HCT116 (cell line): Measurements from ENCODE around the gene CBR4. TPM values are rescaled to one million over a fixed set of nuclear protein-coding genes. Genes with fewer than 3 reads are reported as not detected.

Experiments
- ATAC-seq: fragments of 200-7000 bp; cut with Tn5 transposase; 2 replicates; pipeline ENCODE4 v1.9.1; 2020; ENCODE audit warnings: mild to moderate bottlenecking, moderate library complexity
- BruUV-seq: library from RNA; stranded (reverse); fragments of 400-500 nt; replicated peaks from 2 replicates; lab custom pipeline; 2021; lab: Mats Ljungman, UMichigan
- CTCF ChIA-PET: fragments of 300-600 bp; sonication (Branson Sonifier 250); formaldehyde crosslinking; loops from one replicate; lab custom pipeline; 2021; ENCODE audit warnings: antibody characterized with exemption; lab: Charles Lee
- POLR2A ChIA-PET: fragments of 300-600, 350-600 bp; sonication (Branson Sonifier 250); formaldehyde crosslinking; loops from one replicate; lab custom pipeline; 2021; ENCODE audit warnings: antibody characterized with exemption; lab: Charles Lee
- RAD21 ChIA-PET, 2 experiments: fragments of 300-600 bp; sonication (Branson Sonifier 250); formaldehyde crosslinking; loops; one replicate each; lab custom pipeline; 2023; ENCODE audit warnings: low total read pairs in 2 of 2; ENCODE audit not compliant: uncharacterized antibody in 2 of 2, unreplicated experiment in 2 of 2, low non-redundant PET in 1 of 2; lab: Charles Lee
- DNase-seq: peaks from one replicate; pipeline ENCODE4 v3.0.0-alpha.2; 2010; ENCODE audit warnings: low read depth, low spot score
- H2AFZ ChIP-seq: fragments of 200-600 bp; shearing (Covaris generic), sonication (generic); 2 replicates; pipeline ENCODE4 v1.6.1; 2017; ENCODE audit warnings: low read depth, mixed run types, mixed read lengths, antibody characterized with exemption, low read length; ENCODE audit not compliant: poor library complexity, severe bottlenecking
- H3K27ac ChIP-seq: 2 replicates; pipeline ENCODE4 v1.5.1; 2012; ENCODE audit warnings: low read depth, low read length
- H3K27me3 ChIP-seq: fragments of 200-600 bp; sonication (generic); 2 replicates; pipeline ENCODE4 v1.6.1; 2016; ENCODE audit warnings: mixed run types, low read length, mixed read lengths; ENCODE audit not compliant: insufficient read depth
- H3K36me3 ChIP-seq, 2 experiments: fragments of 200-500 bp in 1 of 2; fragments of 200-600 bp in 1 of 2; sonication (Bioruptor generic) in 1 of 2; sonication (generic) in 1 of 2; 2 replicates each; pipeline versions ENCODE4 v1.5.1 to v1.6.1; 2014 to 2016; ENCODE audit warnings: low read length in 2 of 2, inconsistent platforms in 1 of 2, mixed read lengths in 1 of 2, mixed run types in 1 of 2; ENCODE audit not compliant: insufficient read depth in 2 of 2, control insufficient read depth in 1 of 2
- H3K4me1 ChIP-seq, 2 experiments: fragments of 200-600 bp in 1 of 2; sonication (generic) in 1 of 2; 2 replicates each; pipeline versions ENCODE4 v1.5.1 to v1.6.1; 2012 to 2017; ENCODE audit warnings: low read length in 2 of 2, inconsistent platforms in 1 of 2, mild to moderate bottlenecking in 1 of 2, mixed read lengths in 1 of 2, mixed run types in 1 of 2, moderate library complexity in 1 of 2; ENCODE audit not compliant: insufficient read depth in 2 of 2, control insufficient read depth in 1 of 2
- H3K4me2 ChIP-seq: fragments of 200-600 bp; sonication (generic); 2 replicates; pipeline ENCODE4 v1.6.1; 2017; ENCODE audit warnings: mixed run types, low read length, mixed read lengths
- H3K4me3 ChIP-seq, 2 experiments: fragments of 200-600 bp in 1 of 2; sonication (generic) in 1 of 2; replicated peaks in 1 of 2; 2 replicates each; pipeline ENCODE4 v1.5.1; 2011 to 2016; ENCODE audit warnings: low read length in 2 of 2, control low read depth in 1 of 2, low read depth in 1 of 2, mild to moderate bottlenecking in 1 of 2, mixed read lengths in 1 of 2, mixed run types in 1 of 2
- H3K79me2 ChIP-seq: fragments of 200-600 bp; sonication (generic); 2 replicates; pipeline ENCODE4 v1.6.1; 2017; ENCODE audit warnings: mild to moderate bottlenecking, mixed run types, low read length, moderate library complexity, mixed read lengths; ENCODE audit not compliant: insufficient read depth
- H3K9ac ChIP-seq: fragments of 200-600 bp; sonication (generic); 2 replicates; pipeline ENCODE4 v1.6.1; 2016; ENCODE audit warnings: low read length, mixed read lengths
- H3K9me2 ChIP-seq: fragments of 200-600 bp; sonication (generic), shearing (Covaris generic); 2 replicates; pipeline ENCODE4 v1.6.1; 2017; ENCODE audit warnings: mixed run types, mild to moderate bottlenecking, moderate library complexity; ENCODE audit not compliant: insufficient read depth
- H3K9me3 ChIP-seq, 2 experiments: fragments of 200-500 bp in 1 of 2; fragments of 200-600 bp in 1 of 2; sonication (Bioruptor generic) in 1 of 2; sonication (generic) in 1 of 2; 2 replicates each; pipeline ENCODE4 v1.6.1; 2014 to 2017; ENCODE audit warnings: low read length in 2 of 2, mixed read lengths in 2 of 2, inconsistent platforms in 1 of 2, low read depth in 1 of 2, mild to moderate bottlenecking in 1 of 2, mixed run types in 1 of 2, moderate library complexity in 1 of 2; ENCODE audit not compliant: control insufficient read depth in 1 of 2, insufficient read depth in 1 of 2
- H4K20me1 ChIP-seq: fragments of 200-600 bp; sonication (generic), shearing (Covaris generic); 2 replicates; pipeline ENCODE4 v1.6.1; 2017; ENCODE audit warnings: mixed run types, mild to moderate bottlenecking, moderate library complexity; ENCODE audit not compliant: insufficient read depth
- EGR1 ChIP-seq: IDR thresholded peaks from 2 replicates; pipeline ENCODE4 v1.6.1; 2012; ENCODE audit warnings: low read depth
- EZH2 ChIP-seq: fragments of 200-600 bp; sonication (generic); IDR thresholded peaks from 2 replicates; pipeline ENCODE4 v1.6.1; 2017; ENCODE audit warnings: antibody characterized with exemption, mixed run types
- EZH2phosphoT487 ChIP-seq: fragments of 200-600 bp; IDR thresholded peaks from 2 replicates; pipeline ENCODE4 v1.6.1; 2018; ENCODE audit warnings: antibody characterized with exemption, borderline replicate concordance
- RAD21 ChIP-seq: IDR thresholded peaks from 2 replicates; pipeline ENCODE4 v1.6.1; 2012; ENCODE audit warnings: low read depth, mild to moderate bottlenecking
- ZNF274 ChIP-seq: fragments of 200-500 bp; sonication (Bioruptor generic); IDR thresholded peaks from 2 replicates; pipeline ENCODE4 v1.6.1; 2014; ENCODE audit warnings: mild to moderate bottlenecking, low read depth, low read length, inconsistent platforms
- intact Hi-C: fragments of 100-400 bp; cut with micrococcal nuclease; formaldehyde crosslinking; loops from 2 replicates; pipeline ENCODE4 v1.10.0; 2022
- total RNA-seq: library from RNA; stranded (reverse); gene quantifications from one replicate; pipeline ENCODE4 v1.2.1, GENCODE V29; 2021; ENCODE audit not compliant: unreplicated experiment

Gene CBR4
- total RNA-seq, 1 experiment from 2014 or later = 32.3 TPM

GRCh38 chr4:169054879-169055278, 44.8 kb upstream of the CBR4 start:
- ATAC-seq (no peak), DNase-seq (no peak)
- BruUV-seq = no TSS peak
- Histone ChIP-seq H3K9me2 (no peaks in the 10 kb centered on the region), H3K4me1 (no peaks in the 10 kb centered on the region), H3K79me2 (no peaks in the 10 kb centered on the region), H3K4me3 (no peak overlapping the region), H4K20me1 (no peaks in the 10 kb centered on the region), H3K27me3 (no peaks in the 10 kb centered on the region), H2AFZ (no peak overlapping the region), H3K4me2 (no peak overlapping the region), H3K9me3 (no peaks in the 10 kb centered on the region), H3K9ac (no peak overlapping the region), H3K27ac (no peak overlapping the region), H3K36me3 (no peaks in the 10 kb centered on the region)
- intact Hi-C loops = no loop called here
- CTCF ChIA-PET = no interaction called here
- RAD21 ChIA-PET = no interaction called here
- no peak for TF ChIP-seq EGR1
- POLR2A ChIA-PET = no interaction called here

- CTCF ChIA-PET = no interaction called here
- ATAC-seq = no peak
Measured at GRCh38 chr4:169052594-169052945, 42.5 kb upstream of the CBR4 start.

More at GRCh38 chr4:169052594-169052945, 42.5 kb upstream of the CBR4 start:
- ChIA-PET POLR2A (no interaction called here), RAD21 (no interaction called here)
- no peaks in the 10 kb centered on the region for H3K4me1 ChIP-seq
- intact Hi-C loops = no loop called here
- H3K27me3 ChIP-seq = no peaks in the 10 kb centered on the region
- no peaks in the 10 kb centered on the region for H3K36me3 ChIP-seq
- no peak for TF ChIP-seq EGR1
- no peak for TF ChIP-seq EZH2
- no peak for TF ChIP-seq RAD21
- TF ChIP-seq EZH2phosphoT487 = no peak
- TF ChIP-seq ZNF274 = no peak
- BruUV-seq = no TSS peak
- H4K20me1 ChIP-seq = no peaks in the 10 kb centered on the region
- no peak for DNase-seq
- no peaks in the 10 kb centered on the region for H3K9me2 ChIP-seq
- H3K27ac ChIP-seq = no peak overlapping the region
- H3K4me3 ChIP-seq = no peak overlapping the region
- H3K79me2 ChIP-seq = no peaks in the 10 kb centered on the region
- H3K9me3 ChIP-seq = no peaks in the 10 kb centered on the region
- H3K9ac ChIP-seq = no peak overlapping the region
- no peak overlapping the region for H2AFZ ChIP-seq
- no peak overlapping the region for H3K4me2 ChIP-seq
